Heart left ventricle (tissue), 13 donors: ENCODE data around the gene TUT4.

ENCODE experiments used
- POLR2A ChIP-seq, 2 donors: fragments of 450-650 bp; IDR thresholded peaks; one replicate each; pipeline ENCODE4 v1.6.1; 2017; ENCODE audit warnings: antibody characterized with exemption in 2 of 2, mild to moderate bottlenecking in 2 of 2, moderate library complexity in 2 of 2
- TF ChIP-seq, protein P1 (sequence below), 12 donors: fragments of 200-600 bp; sonication (generic) in 4 of 12; IDR thresholded peaks; one replicate each; pipeline versions ENCODE4 v1.5.0 to v1.8.0; 2018 to 2022; ENCODE audit warnings: antibody characterized with exemption in 12 of 12, mild to moderate bottlenecking in 5 of 12
- donor health status: ischemic (EF 13 %, LVEDD 7.1; RV severe dilation, severe dysfunction).
- donor health status: DM: no; HTN: yes; CAD: no.
- donor health status: DM: no; HTN: no; CAD: no.
- donor health status: ischemic (EF 25% LVEDD 6.9; RV normal size, moderate dysfunction).
- donor health status: ischemic (EF 25% LVEDD 5.7; RV mildly dilated, moderate dysfunction).
- donor health status: ischemic (EF 35%, LVEDD 5.7; RV mildly dilated, moderate dysfunction).
- donor health status: nonischemic (EF 11% LVEDD 7.7; RV severe dilation, severe dysfunction).
- donor health status: DM: yes; HTN: yes; CAD: no.
- donor health status: PGD.
- donor health status: ischemic (EF 29% LVEDD 5.4; RV normal size, mild dysfunction).
- donor health status: nonischemic (EF 23%, LVEDD 6.1; RV moderate dilation, normal function).

DNA sequence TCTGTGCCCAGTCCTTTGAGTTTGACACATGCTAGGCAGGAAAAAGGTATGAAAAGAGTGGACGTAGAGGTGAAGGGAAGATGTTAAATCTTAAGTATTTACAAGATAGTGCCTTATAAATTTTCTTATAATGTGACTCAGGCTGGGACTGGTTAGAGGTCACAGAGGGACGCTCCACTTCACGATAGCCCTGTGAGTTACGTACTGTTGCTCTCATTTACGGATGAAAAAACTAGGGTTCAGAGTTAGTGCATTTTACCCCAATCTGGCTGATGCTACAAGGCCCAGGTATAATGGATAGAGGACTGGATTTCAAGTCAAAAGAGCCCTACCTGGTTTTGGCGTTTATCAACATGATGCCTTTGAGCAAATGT, 1.4 kb upstream of the TUT4 start:
- TF ChIP-seq POLR2A (IDR thresholded peaks at IDR 0.05), result no peak
- TF ChIP-seq, protein P1, sequence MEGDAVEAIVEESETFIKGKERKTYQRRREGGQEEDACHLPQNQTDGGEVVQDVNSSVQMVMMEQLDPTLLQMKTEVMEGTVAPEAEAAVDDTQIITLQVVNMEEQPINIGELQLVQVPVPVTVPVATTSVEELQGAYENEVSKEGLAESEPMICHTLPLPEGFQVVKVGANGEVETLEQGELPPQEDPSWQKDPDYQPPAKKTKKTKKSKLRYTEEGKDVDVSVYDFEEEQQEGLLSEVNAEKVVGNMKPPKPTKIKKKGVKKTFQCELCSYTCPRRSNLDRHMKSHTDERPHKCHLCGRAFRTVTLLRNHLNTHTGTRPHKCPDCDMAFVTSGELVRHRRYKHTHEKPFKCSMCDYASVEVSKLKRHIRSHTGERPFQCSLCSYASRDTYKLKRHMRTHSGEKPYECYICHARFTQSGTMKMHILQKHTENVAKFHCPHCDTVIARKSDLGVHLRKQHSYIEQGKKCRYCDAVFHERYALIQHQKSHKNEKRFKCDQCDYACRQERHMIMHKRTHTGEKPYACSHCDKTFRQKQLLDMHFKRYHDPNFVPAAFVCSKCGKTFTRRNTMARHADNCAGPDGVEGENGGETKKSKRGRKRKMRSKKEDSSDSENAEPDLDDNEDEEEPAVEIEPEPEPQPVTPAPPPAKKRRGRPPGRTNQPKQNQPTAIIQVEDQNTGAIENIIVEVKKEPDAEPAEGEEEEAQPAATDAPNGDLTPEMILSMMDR (IDR thresholded peaks at IDR 0.05), result no peak
